ENCODE measurements around the gene JAZF1. TPM values are rescaled to one million over a fixed set of nuclear protein-coding genes. Genes with fewer than 3 reads are reported as not detected.

The JAZF1 gene
- total and polyA plus RNA-seq, 2 of the 8 experiments (the other 6 are each of a cell fraction or from before 2014, with no cell fraction given) = 2.6 to 21.8 TPM

- H3K14ac ChIP-seq (ENCODE audit: insufficient read length) = no peak overlapping the region
- H2BK5ac ChIP-seq (ENCODE audit: low read depth, low read length) = no peak overlapping the region
- no peak overlapping the region for H2BK12ac ChIP-seq (ENCODE audit: low read depth, low read length)
- no peak overlapping the region for H2BK20ac ChIP-seq (ENCODE audit: low read length)
- no peaks in the 10 kb centered on the region for H3K79me1 ChIP-seq (ENCODE audit: low read depth, low read length)
- H3K23ac ChIP-seq (ENCODE audit: insufficient read length) = no peak overlapping the region
- H2BK120ac ChIP-seq (replicated peaks; ENCODE audit: low read depth, low read length) = no peak overlapping the region
- ChIA-PET POLR2A (ENCODE audit: partially characterized antibody) (interaction anchor here (1.2 kb wide), 1 partner anchor 9 kb away, joined by 3 read pairs; no protein-coding TSS in a partner anchor), CTCF (ENCODE audit: partially characterized antibody) (interaction anchor here (1.2 to 3.5 kb wide), 2 partner anchors 13 to 16 kb away, joined by 3 to 24 read pairs; no protein-coding TSS in a partner anchor)
- H3K56ac ChIP-seq (replicated peaks; ENCODE audit: insufficient read length, low read depth, low read length) = no peak overlapping the region
- no peak overlapping the region for H3K4me2 ChIP-seq (ENCODE audit: insufficient read depth in 1 of 2, low read depth in 2 of 2, low read length in 2 of 2)
- DNase-seq (ENCODE audit: low read depth in 1 of 2, low spot score in 2 of 2) = no peak
- no peak overlapping the region for H3K4ac ChIP-seq (replicated peaks; ENCODE audit: insufficient read length, low read depth, low read length)
- no peaks in the 10 kb centered on the region for H3K9me3 ChIP-seq (ENCODE audit: insufficient read depth in 2 of 2, low read depth in 1 of 2, low read length in 1 of 2)
- H2BK15ac ChIP-seq (ENCODE audit: low read length) = no peak overlapping the region
- FAIRE-seq = no peak
- H3K9ac ChIP-seq (replicated peaks in 1 of 4; ENCODE audit: extremely low read depth in 1 of 4, low read depth in 3 of 4, low read length in 3 of 4) = no peak overlapping the region
- no peak overlapping the region for H4K8ac ChIP-seq (ENCODE audit: extremely low read depth, insufficient read depth, low read length)
- no peak overlapping the region for H2AK5ac ChIP-seq (ENCODE audit: low read depth, low read length)
- no peaks in the 10 kb centered on the region for H3K36me3 ChIP-seq (ENCODE audit: control insufficient read depth in 2 of 4, insufficient read depth in 4 of 4, low read length in 3 of 4)
- H3K4me1 ChIP-seq (replicated peaks in 1 of 4; ENCODE audit: control insufficient read depth in 3 of 4, insufficient read depth in 4 of 4, low read length in 3 of 4) = no peaks in the 10 kb centered on the region
- no peaks in the 10 kb centered on the region for H3K27me3 ChIP-seq (replicated peaks in 1 of 4; ENCODE audit: control insufficient read depth in 3 of 4, extremely low read depth in 1 of 4, insufficient read depth in 3 of 4, low read length in 3 of 4)
- no peaks in the 10 kb centered on the region; the same call in 1 of the 2 replicates for H3K23me2 ChIP-seq (ENCODE audit: low read depth, low read length)
- no peak overlapping the region for H2AFZ ChIP-seq (ENCODE audit: low read length)
- no peak overlapping the region for H4K5ac ChIP-seq (ENCODE audit: insufficient read length, low read depth, low read length)
- H3K27ac ChIP-seq (ENCODE audit: low read depth, low read length) = no peak overlapping the region
- no peak overlapping the region for H3K4me3 ChIP-seq (ENCODE audit: extremely low read depth in 1 of 4, insufficient read depth in 2 of 4, low read depth in 3 of 4, low read length in 4 of 4)
- H3K79me2 ChIP-seq (ENCODE audit: control insufficient read depth in 1 of 2, insufficient read depth in 2 of 2, low read length in 2 of 2) = no peaks in the 10 kb centered on the region
- no peaks in the 10 kb centered on the region for H4K20me1 ChIP-seq (replicated peaks in 1 of 2; ENCODE audit: control insufficient read depth in 1 of 2, insufficient read depth in 2 of 2, low read length in 2 of 2)
- no peak overlapping the region for H4K91ac ChIP-seq (replicated peaks; ENCODE audit: insufficient read length, low read length)
- no peak overlapping the region for H3K18ac ChIP-seq (ENCODE audit: extremely low read depth, low read length)
- WGBS, 2 experiments (ENCODE audit: extremely low coverage in 1 of 2, insufficient coverage in 1 of 2, insufficient read length in 1 of 2, insufficient replicate concordance in 2 of 2, low coverage in 1 of 2, low lambda C conversion rate in 2 of 2, missing lambda C conversion rate in 1 of 2) = 100% methylated on average over 1 of the region's 1 CpG; no CpG with 5 or more reads in 1 of the 2 experiments
- no peak for TF ChIP-seq ASH2L (IDR thresholded peaks at IDR 0.05; ENCODE audit: low read length)
These were observed 27.0 kb upstream of the JAZF1 start for GRCh38 chr7:28207486-28208158.

Measured in H1 (cell line).